Testis (tissue), 3 donors: ENCODE measurements around the gene DIS3L. TPM values are rescaled to one million over a fixed set of nuclear protein-coding genes. Genes with fewer than 3 reads are reported as not detected.

ENCODE experiments used
- DNase-seq: peaks from one replicate; pipeline ENCODE4 v3.0.0-alpha.2; 2019
- H3K27ac ChIP-seq, 2 donors: fragments of 200-600 bp; sonication (generic); one replicate each; pipeline ENCODE4 v1.5.1; 2019
- H3K27me3 ChIP-seq: fragments of 200-600 bp; sonication (generic); one replicate; pipeline ENCODE4 v1.5.1; 2019
- H3K36me3 ChIP-seq: fragments of 200-600 bp; sonication (generic); one replicate; pipeline ENCODE4 v1.5.1; 2017; ENCODE audit warnings: low read depth; ENCODE audit errors: missing control alignments
- H3K4me1 ChIP-seq: fragments of 200-600 bp; sonication (generic); one replicate; pipeline ENCODE4 v1.5.1; 2019
- H3K4me3 ChIP-seq, 2 donors: fragments of 200-600 bp; sonication (generic); one replicate each; pipeline ENCODE4 v1.5.1; 2017 to 2019
- H3K9me3 ChIP-seq: fragments of 200-600 bp; sonication (generic); one replicate; pipeline ENCODE4 v1.5.1; 2017
- POLR2A ChIP-seq: fragments of 450-650 bp; IDR thresholded peaks from one replicate; pipeline ENCODE4 v1.6.1; 2017; ENCODE audit warnings: antibody characterized with exemption, mild to moderate bottlenecking, moderate library complexity
- WGBS, 2 donors: methylation state at CpG; one replicate each; pipeline ENCODE4 v1.1.5; 2018; 5-methylcytosine and 5-hydroxymethylcytosine counted together
- intact Hi-C: fragments of 100-400 bp; cut with DNase I; formaldehyde crosslinking; loops from one replicate; pipeline ENCODE4 v1.15.1; 2023; ENCODE audit warnings: low total_unique reads
- polyA plus RNA-seq: library from polyadenylated mRNA; stranded (reverse); fragments of 350-450 nt; fragmentation: Illumina TruSeq; extraction: RNeasy Lipid Tissue Mini Kit (QIAGEN cat#74804); gene quantifications from one replicate; pipeline ENCODE4 v1.2.3, GENCODE V29; 2014; ENCODE audit warnings: low read depth, low replicate concordance; ENCODE audit not compliant: insufficient read depth
- total RNA-seq, 2 donors: library from RNA; depleted of rRNA; stranded (reverse); fragments of >200 nt; gene quantifications; one replicate each; pipeline ENCODE4 v1.2.3, GENCODE V29; 2016
- TF ChIP-seq, protein P1 (sequence below), 3 experiments: fragments of 450-650 bp in 2 of 3; fragments of 200-600 bp in 1 of 3; sonication (generic) in 1 of 3; IDR thresholded peaks; one replicate each; pipeline ENCODE4 v1.5.1; 2016 to 2019; ENCODE audit warnings: antibody characterized with exemption in 3 of 3, mild to moderate bottlenecking in 2 of 3, moderate library complexity in 1 of 3

The DIS3L gene
- total and polyA plus RNA-seq, 3 donors from 2014 or later = 46.3 to 51.8 (median 48.7) TPM

DNA sequence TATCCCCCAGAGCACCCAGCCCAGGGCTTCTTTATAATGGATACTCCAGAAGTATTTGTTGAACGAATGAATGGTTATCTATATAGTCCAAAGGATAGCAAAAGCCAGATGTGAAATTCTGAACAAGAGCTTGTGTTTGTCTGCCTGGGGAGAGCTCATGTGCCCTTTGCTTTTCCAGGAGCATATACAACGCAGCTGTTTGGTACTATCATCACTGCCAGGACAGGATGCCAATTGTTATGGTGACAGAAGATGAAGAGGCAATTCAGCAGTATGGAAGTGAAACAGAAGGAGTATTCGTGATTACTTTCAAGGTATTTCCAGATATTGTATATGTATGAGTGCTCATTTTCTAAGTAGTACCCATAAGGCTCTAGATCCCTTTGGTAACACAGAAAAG lies 15.2 kb downstream of the DIS3L start:
- H3K4me3 ChIP-seq = no peak overlapping the region
- intact Hi-C loops = no loop called here

DNA sequence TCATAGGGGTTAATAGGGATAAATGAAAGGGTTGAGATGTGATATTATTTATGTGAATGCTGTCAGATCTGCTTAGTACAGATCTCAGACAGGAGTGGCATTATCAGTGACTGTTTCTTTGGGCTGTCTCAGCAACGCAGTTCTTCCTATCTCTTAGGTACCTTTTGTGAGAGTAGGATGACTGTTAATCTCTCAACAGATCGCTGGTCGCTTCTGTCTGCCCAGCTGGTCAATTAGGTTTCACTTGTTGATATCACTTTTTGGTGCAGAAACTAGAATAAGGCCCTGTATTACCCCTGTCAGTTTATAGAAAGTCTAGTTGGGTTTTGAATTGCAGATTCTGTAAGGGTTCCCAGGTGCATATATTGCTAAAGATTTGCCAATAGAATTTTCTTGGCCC lies 16.5 kb downstream of the DIS3L start:
- no peak overlapping the region for H3K27ac ChIP-seq
- no peaks in the 10 kb centered on the region for H3K4me1 ChIP-seq
- no peaks in the 10 kb centered on the region for H3K9me3 ChIP-seq
- no peak for TF ChIP-seq POLR2A
- TF ChIP-seq, protein P1, sequence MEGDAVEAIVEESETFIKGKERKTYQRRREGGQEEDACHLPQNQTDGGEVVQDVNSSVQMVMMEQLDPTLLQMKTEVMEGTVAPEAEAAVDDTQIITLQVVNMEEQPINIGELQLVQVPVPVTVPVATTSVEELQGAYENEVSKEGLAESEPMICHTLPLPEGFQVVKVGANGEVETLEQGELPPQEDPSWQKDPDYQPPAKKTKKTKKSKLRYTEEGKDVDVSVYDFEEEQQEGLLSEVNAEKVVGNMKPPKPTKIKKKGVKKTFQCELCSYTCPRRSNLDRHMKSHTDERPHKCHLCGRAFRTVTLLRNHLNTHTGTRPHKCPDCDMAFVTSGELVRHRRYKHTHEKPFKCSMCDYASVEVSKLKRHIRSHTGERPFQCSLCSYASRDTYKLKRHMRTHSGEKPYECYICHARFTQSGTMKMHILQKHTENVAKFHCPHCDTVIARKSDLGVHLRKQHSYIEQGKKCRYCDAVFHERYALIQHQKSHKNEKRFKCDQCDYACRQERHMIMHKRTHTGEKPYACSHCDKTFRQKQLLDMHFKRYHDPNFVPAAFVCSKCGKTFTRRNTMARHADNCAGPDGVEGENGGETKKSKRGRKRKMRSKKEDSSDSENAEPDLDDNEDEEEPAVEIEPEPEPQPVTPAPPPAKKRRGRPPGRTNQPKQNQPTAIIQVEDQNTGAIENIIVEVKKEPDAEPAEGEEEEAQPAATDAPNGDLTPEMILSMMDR (IDR thresholded peaks at IDR 0.05) = no peak
- H3K27me3 ChIP-seq = no peaks in the 10 kb centered on the region
- H3K36me3 ChIP-seq = no peaks in the 10 kb centered on the region
- 68 to 74% methylated on average over 3 of the region's 3 CpGs for WGBS, 2 donors
- DNase-seq = no peak
- intact Hi-C loops = no loop called here
- H3K4me3 ChIP-seq = no peak overlapping the region

More for the DNA sequence above, 15.2 kb downstream of the DIS3L start:
- H3K27ac ChIP-seq = no peak overlapping the region
- H3K4me1 ChIP-seq = no peaks in the 10 kb centered on the region
- WGBS, 2 donors = 91 to 94% methylated on average over 3 of the region's 3 CpGs
- no peaks in the 10 kb centered on the region for H3K27me3 ChIP-seq
- no peaks in the 10 kb centered on the region for H3K36me3 ChIP-seq
- H3K9me3 ChIP-seq = no peaks in the 10 kb centered on the region
- DNase-seq = no peak
- TF ChIP-seq, protein P1 (IDR thresholded peaks at IDR 0.05) = no peak
- TF ChIP-seq POLR2A = no peak

DNA sequence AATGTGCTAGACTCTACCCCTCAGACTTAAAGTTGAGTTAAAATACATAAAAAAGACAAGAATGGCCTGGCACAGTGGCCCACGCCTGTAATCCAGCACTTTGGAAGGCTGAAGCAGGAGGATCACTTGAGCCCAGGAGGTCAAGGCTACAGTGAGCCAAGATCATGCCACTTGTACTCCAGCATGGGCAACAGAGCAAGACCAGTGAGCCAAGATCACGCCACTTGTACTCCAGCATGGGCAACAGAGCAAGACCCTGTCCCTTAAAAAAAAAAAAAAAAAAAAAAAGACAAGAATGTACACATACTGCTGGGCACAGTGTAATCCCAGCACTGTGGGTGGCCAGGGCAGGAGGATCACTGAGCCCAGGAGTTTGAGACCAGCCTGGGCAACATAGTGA lies 17.4 kb downstream of the DIS3L start:
- H3K4me1 ChIP-seq = no peaks in the 10 kb centered on the region
- peak; percentile 25 for DNase-seq
- H3K36me3 ChIP-seq = no peaks in the 10 kb centered on the region
- intact Hi-C loops = no loop called here
- no peaks in the 10 kb centered on the region for H3K9me3 ChIP-seq
- no peaks in the 10 kb centered on the region for H3K27me3 ChIP-seq
- 72 to 81% methylated on average over 2 of the region's 2 CpGs for WGBS, 2 donors
- H3K4me3 ChIP-seq = no peak overlapping the region
- TF ChIP-seq POLR2A = no peak
- TF ChIP-seq, protein P1 (IDR thresholded peaks at IDR 0.05) = no peak
- H3K27ac ChIP-seq = no peak overlapping the region

DNA sequence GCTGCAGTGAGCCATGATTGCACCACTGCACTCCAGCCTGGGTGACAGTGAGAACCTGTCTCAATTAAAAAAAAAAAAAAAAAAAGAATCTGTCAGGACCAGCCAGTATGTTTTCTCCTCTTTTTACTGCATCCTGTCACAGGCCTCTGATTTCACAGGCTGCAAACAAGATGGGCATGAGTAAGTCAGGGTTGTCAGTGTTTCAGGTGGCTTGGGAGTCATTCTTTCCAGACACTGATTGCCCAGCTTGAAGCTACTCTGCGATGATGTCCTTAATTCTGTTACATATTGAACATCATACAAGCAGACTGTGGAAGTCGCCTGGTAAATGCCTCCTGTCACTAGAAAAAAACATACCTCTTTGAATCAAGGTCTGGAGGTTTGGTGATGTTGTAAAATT lies 18.8 kb downstream of the DIS3L start:
- intact Hi-C loops = no loop called here
- DNase-seq = no peak
- H3K27me3 ChIP-seq = no peaks in the 10 kb centered on the region
- H3K27ac ChIP-seq = no peak overlapping the region
- H3K4me1 ChIP-seq = no peaks in the 10 kb centered on the region
- no peaks in the 10 kb centered on the region for H3K9me3 ChIP-seq
- 90 to 92% methylated on average over 2 of the region's 2 CpGs for WGBS, 2 donors
- TF ChIP-seq POLR2A = no peak
- TF ChIP-seq, protein P1 (IDR thresholded peaks at IDR 0.05) = no peak
- H3K36me3 ChIP-seq = no peaks in the 10 kb centered on the region
- H3K4me3 ChIP-seq = no peak overlapping the region

DNA sequence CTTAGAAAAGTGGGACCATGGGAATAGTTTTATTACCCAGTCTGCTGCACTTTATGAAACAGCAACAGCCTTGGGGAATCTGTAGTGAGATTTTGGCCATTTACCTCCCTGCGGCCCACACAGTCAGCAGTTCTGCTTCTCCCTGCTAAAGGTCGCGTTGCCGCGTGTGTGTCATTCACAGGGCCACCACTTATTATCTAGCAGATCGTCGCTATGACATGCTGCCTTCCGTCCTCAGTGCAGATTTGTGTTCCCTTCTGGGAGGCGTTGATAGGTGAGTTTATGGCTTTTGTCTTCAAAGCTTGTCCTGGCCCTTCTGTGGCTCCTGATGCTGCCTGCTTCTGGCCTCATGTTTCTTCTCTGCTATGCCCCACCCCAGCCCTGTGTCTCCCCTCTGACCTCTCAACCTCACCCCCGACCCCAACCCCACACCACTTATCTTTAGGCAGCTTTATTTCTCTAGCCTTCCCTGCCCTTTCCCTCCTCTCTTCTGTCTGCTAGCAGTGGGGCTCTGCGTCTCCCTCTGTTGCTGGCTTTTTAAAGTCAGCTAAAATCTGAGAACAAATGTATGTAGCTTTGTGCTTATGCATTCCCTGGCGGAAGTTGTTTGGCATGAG lies 30.1 kb downstream of the DIS3L start:
- no peaks in the 10 kb centered on the region for H3K4me1 ChIP-seq
- no peak for DNase-seq
- H3K4me3 ChIP-seq = no peak overlapping the region
- no peaks in the 10 kb centered on the region for H3K9me3 ChIP-seq
- no peaks in the 10 kb centered on the region for H3K27me3 ChIP-seq
- intact Hi-C loops = no loop called here
- no peak overlapping the region for H3K27ac ChIP-seq
- no peaks in the 10 kb centered on the region for H3K36me3 ChIP-seq
- WGBS, 2 donors = 77 to 87% methylated on average over 12 of the region's 12 CpGs
- TF ChIP-seq, protein P1 (IDR thresholded peaks at IDR 0.05) = no peak
- TF ChIP-seq POLR2A = no peak
